H1 (cell line): ENCODE measurements around the gene GRIK2. TPM values are rescaled to one million over a fixed set of nuclear protein-coding genes. Genes with fewer than 3 reads are reported as not detected.

ENCODE experiments used
- CTCF ChIA-PET: fragments of 300-600 bp; sonication (Branson Sonifier 250); formaldehyde crosslinking; loops from one replicate; lab custom pipeline; 2021; ENCODE audit not compliant: partially characterized antibody; lab: Charles Lee
- POLR2A ChIA-PET: fragments of 300-600 bp; sonication (Branson Sonifier 250); formaldehyde crosslinking; loops from one replicate; lab custom pipeline; 2021; ENCODE audit warnings: inconsistent platforms; ENCODE audit not compliant: partially characterized antibody; lab: Charles Lee
- DNase-seq, 2 experiments: peaks; one replicate each; pipeline versions ENCODE4 v3.0.0 to v3.0.0-alpha.2; 2010 to 2022; ENCODE audit warnings: low spot score in 2 of 2, low read depth in 1 of 2, mixed read lengths in 1 of 2
- FAIRE-seq: peaks from 2 replicates; lab custom pipeline; 2011; peaks lifted over from hg19 to GRCh38; lab: Jason Lieb, UNC
- H2AFZ ChIP-seq: 2 replicates; pipeline ENCODE4 v1.8.1; 2012; ENCODE audit warnings: low read length, inconsistent platforms
- H2AK5ac ChIP-seq: 2 replicates; pipeline ENCODE4 v1.6.1; 2013; ENCODE audit warnings: low read depth, low read length
- H2BK120ac ChIP-seq: replicated peaks from 2 replicates; pipeline ENCODE3; 2013; ENCODE audit warnings: low read depth, low read length, inconsistent platforms
- H2BK12ac ChIP-seq: 2 replicates; pipeline ENCODE4 v1.6.1; 2013; ENCODE audit warnings: low read depth, low read length
- H2BK15ac ChIP-seq: 2 replicates; pipeline ENCODE4 v1.6.1; 2013; ENCODE audit warnings: low read length
- H2BK20ac ChIP-seq: 2 replicates; pipeline ENCODE4 v1.6.1; 2013; ENCODE audit warnings: low read length
- H2BK5ac ChIP-seq: 2 replicates; pipeline ENCODE4 v1.6.1; 2013; ENCODE audit warnings: low read depth, low read length
- H3K14ac ChIP-seq: 2 replicates; pipeline ENCODE4 v1.6.1; 2013; ENCODE audit warnings: inconsistent platforms; ENCODE audit not compliant: insufficient read length
- H3K18ac ChIP-seq: 2 replicates; pipeline ENCODE4 v1.6.1; 2013; ENCODE audit warnings: low read length; ENCODE audit errors: extremely low read depth
- H3K23ac ChIP-seq: 2 replicates; pipeline ENCODE4 v1.6.1; 2013; ENCODE audit warnings: inconsistent platforms; ENCODE audit not compliant: insufficient read length
- H3K23me2 ChIP-seq: 2 replicates; pipeline ENCODE4 v1.6.1; 2013; ENCODE audit warnings: low read depth, low read length
- H3K27ac ChIP-seq: 2 replicates; pipeline ENCODE4 v1.6.1; 2011; ENCODE audit warnings: low read depth, low read length, inconsistent platforms
- H3K27me3 ChIP-seq, 4 experiments: replicated peaks in 1 of 4; 1 replicate in 1 of 4; 2 replicates in 3 of 4; pipeline versions ENCODE4 v1.6.1 to v1.8.1; 2011 to 2013; ENCODE audit warnings: low read length in 3 of 4, mild to moderate bottlenecking in 3 of 4, inconsistent platforms in 2 of 4, mixed read lengths in 2 of 4, moderate library complexity in 1 of 4; ENCODE audit not compliant: control insufficient read depth in 3 of 4, insufficient read depth in 3 of 4; ENCODE audit errors: extremely low read depth in 1 of 4
- H3K36me3 ChIP-seq, 4 experiments: 2 replicates each; pipeline versions ENCODE4 v1.6.1 to v1.8.1; 2011 to 2013; ENCODE audit warnings: mild to moderate bottlenecking in 4 of 4, low read length in 3 of 4, moderate library complexity in 2 of 4, control low read depth in 1 of 4, inconsistent platforms in 1 of 4; ENCODE audit not compliant: insufficient read depth in 4 of 4, control insufficient read depth in 2 of 4
- H3K4ac ChIP-seq: replicated peaks from 2 replicates; pipeline ENCODE3; 2013; ENCODE audit warnings: low read length, low read depth, mixed read lengths, inconsistent platforms; ENCODE audit not compliant: insufficient read length
- H3K4me1 ChIP-seq, 4 experiments: replicated peaks in 1 of 4; 1 replicate in 1 of 4; 2 replicates in 3 of 4; pipeline versions ENCODE4 v1.6.1 to v1.8.1; 2011 to 2013; ENCODE audit warnings: low read length in 3 of 4, inconsistent platforms in 2 of 4, mixed read lengths in 1 of 4; ENCODE audit not compliant: insufficient read depth in 4 of 4, control insufficient read depth in 3 of 4
- H3K4me2 ChIP-seq, 2 experiments: 2 replicates each; pipeline versions ENCODE4 v1.6.1 to v1.8.1; 2011 to 2013; ENCODE audit warnings: low read depth in 2 of 2, low read length in 2 of 2, control low read depth in 1 of 2, inconsistent platforms in 1 of 2, mild to moderate bottlenecking in 1 of 2; ENCODE audit not compliant: insufficient read depth in 1 of 2
- H3K4me3 ChIP-seq, 4 experiments: fragments of 200-600, 300-600 bp in 1 of 4; sonication (generic), shearing (Covaris generic), sonication (Bioruptor Twin) in 1 of 4; 2 replicates each; pipeline versions ENCODE4 v1.5.1 to v1.8.1; 2011 to 2016; ENCODE audit warnings: low read length in 4 of 4, low read depth in 3 of 4, control low read depth in 2 of 4, inconsistent platforms in 2 of 4, mild to moderate bottlenecking in 2 of 4, mixed read lengths in 1 of 4, moderate library complexity in 1 of 4; ENCODE audit not compliant: insufficient read depth in 2 of 4; ENCODE audit errors: extremely low read depth in 1 of 4
- H3K56ac ChIP-seq: replicated peaks from 2 replicates; pipeline ENCODE3; 2013; ENCODE audit warnings: low read depth, mild to moderate bottlenecking, mixed read lengths, low read length, inconsistent platforms; ENCODE audit not compliant: insufficient read length
- H3K79me1 ChIP-seq: 2 replicates; pipeline ENCODE4 v1.6.1; 2013; ENCODE audit warnings: low read depth, low read length, control low read depth
- H3K79me2 ChIP-seq, 2 experiments: 2 replicates each; pipeline versions ENCODE4 v1.6.1 to v1.8.1; 2012 to 2013; ENCODE audit warnings: low read length in 2 of 2, mild to moderate bottlenecking in 2 of 2, inconsistent platforms in 1 of 2; ENCODE audit not compliant: insufficient read depth in 2 of 2, control insufficient read depth in 1 of 2
- H3K9ac ChIP-seq, 4 experiments: replicated peaks in 1 of 4; 1 replicate in 1 of 4; 2 replicates in 3 of 4; pipeline versions ENCODE4 v1.6.1 to v1.8.1; 2011 to 2013; ENCODE audit warnings: low read depth in 3 of 4, low read length in 3 of 4, control low read depth in 2 of 4, mild to moderate bottlenecking in 2 of 4, moderate library complexity in 2 of 4, inconsistent platforms in 1 of 4; ENCODE audit errors: extremely low read depth in 1 of 4
- H3K9me3 ChIP-seq, 2 experiments: 2 replicates each; pipeline versions ENCODE4 v1.6.1 to v1.8.1; 2012 to 2013; ENCODE audit warnings: mild to moderate bottlenecking in 2 of 2, moderate library complexity in 2 of 2, control low read depth in 1 of 2, inconsistent platforms in 1 of 2, low read depth in 1 of 2, low read length in 1 of 2, mixed read lengths in 1 of 2; ENCODE audit not compliant: insufficient read depth in 2 of 2
- H4K20me1 ChIP-seq, 2 experiments: replicated peaks in 1 of 2; 2 replicates each; pipeline versions ENCODE3 to v1.8.1; 2011 to 2013; ENCODE audit warnings: inconsistent platforms in 2 of 2, low read length in 2 of 2, mild to moderate bottlenecking in 1 of 2; ENCODE audit not compliant: insufficient read depth in 2 of 2, control insufficient read depth in 1 of 2
- H4K5ac ChIP-seq: 2 replicates; pipeline ENCODE4 v1.6.1; 2013; ENCODE audit warnings: low read length, low read depth, mixed read lengths, inconsistent platforms; ENCODE audit not compliant: insufficient read length
- H4K8ac ChIP-seq: 2 replicates; pipeline ENCODE4 v1.8.0; 2013; ENCODE audit warnings: mild to moderate bottlenecking, moderate library complexity, low read length, inconsistent platforms; ENCODE audit not compliant: insufficient read depth; ENCODE audit errors: extremely low read depth
- H4K91ac ChIP-seq: replicated peaks from 2 replicates; pipeline ENCODE3; 2013; ENCODE audit warnings: low read length, mixed read lengths, inconsistent platforms; ENCODE audit not compliant: insufficient read length
- CTCF ChIP-seq, 3 experiments: IDR thresholded peaks; 1 replicate in 2 of 3; 2 replicates in 1 of 3; pipeline versions ENCODE4 v1.5.1 to v1.6.1; 2011; ENCODE audit warnings: low read length in 3 of 3, mild to moderate bottlenecking in 3 of 3, inconsistent platforms in 2 of 3, low read depth in 1 of 3, moderate library complexity in 1 of 3; ENCODE audit not compliant: insufficient read depth in 1 of 3; ENCODE audit errors: control extremely low read depth in 1 of 3
- WGBS, 2 experiments: shearing (Covaris generic) in 1 of 2; methylation state at CpG; one replicate each; pipeline versions ENCODE4 v1.1.6 to v1.1.7; 2013 to 2015; ENCODE audit warnings: low lambda C conversion rate in 2 of 2, mixed read lengths in 2 of 2, inconsistent platforms in 1 of 2, low coverage in 1 of 2, missing lambda C conversion rate in 1 of 2; ENCODE audit not compliant: insufficient replicate concordance in 2 of 2, insufficient coverage in 1 of 2, insufficient read length in 1 of 2; ENCODE audit errors: extremely low coverage in 1 of 2, missing lambda C conversion rate in 1 of 2; 5-methylcytosine and 5-hydroxymethylcytosine counted together
- polyA plus RNA-seq, 7 experiments: library from polyadenylated mRNA; depleted of rRNA in 3 of 7; stranded (reverse) in 5 of 7; unstranded in 2 of 7; fragments of >200 nt in 5 of 7; fragments of 200-250 nt in 2 of 7; gene quantifications; 1 replicate in 5 of 7; 2 replicates in 1 of 7; 4 replicates in 1 of 7; pipeline versions ENCODE4 v1.2.1 to v1.2.3, GENCODE V29; 2011 to 2013; ENCODE audit warnings: missing spikeins in 2 of 7, mixed read lengths in 2 of 7
- total RNA-seq: library from RNA; stranded (reverse); fragmentation: NEBNext Ultra II Directional; extraction: Animal tissue kit (Norgen Biotek cat#: 25700); gene quantifications from 2 replicates; pipeline ENCODE4 v1.2.1, GENCODE V29; 2021

Gene GRIK2
- total and polyA plus RNA-seq, 2 of the 8 experiments (the other 6 are each of a cell fraction or from before 2014, with no cell fraction given), result 1.8 to 2.2 TPM

GRCh38 chr6:101445527-101445926 lies 52.0 kb downstream of the GRIK2 start:
- Histone ChIP-seq H2BK5ac (no peak overlapping the region), H3K56ac (no peak overlapping the region), H3K4me3 (no peak overlapping the region), H3K4me2 (no peak overlapping the region), H3K79me2 (no peaks in the 10 kb centered on the region), H2BK12ac (no peak overlapping the region)
- no peak for DNase-seq
- CTCF ChIA-PET, result interaction anchor here (0.6 kb wide), 1 partner anchor 173 kb away, joined by 3 read pairs; no protein-coding TSS in a partner anchor
- FAIRE-seq, result no peak
- POLR2A ChIA-PET, result no interaction called here
- TF ChIP-seq CTCF (IDR thresholded peaks at IDR 0.05; ENCODE audit: control extremely low read depth in 1 of 3, insufficient read depth in 1 of 3, low read depth in 1 of 3, low read length in 3 of 3), result no peak
- TF ChIP-seq, all 59 proteins: peak for 0
- no peak overlapping the region for H4K91ac ChIP-seq
- H3K36me3 ChIP-seq, result no peaks in the 10 kb centered on the region
- H3K9ac ChIP-seq, result no peak overlapping the region
- 78% methylated on average over 2 of the region's 2 CpGs; no CpG with 5 or more reads in 1 of the 2 experiments for WGBS, 2 experiments
- H4K5ac ChIP-seq, result no peak overlapping the region
- H2BK15ac ChIP-seq, result no peak overlapping the region
- no peaks in the 10 kb centered on the region for H3K79me1 ChIP-seq
- H2BK120ac ChIP-seq, result no peak overlapping the region
- no peak overlapping the region for H3K18ac ChIP-seq
- no peak overlapping the region for H3K14ac ChIP-seq
- H2BK20ac ChIP-seq, result no peak overlapping the region
- H2AFZ ChIP-seq, result no peak overlapping the region
- no peak overlapping the region for H2AK5ac ChIP-seq
- no peaks in the 10 kb centered on the region for H3K27me3 ChIP-seq
- no peaks in the 10 kb centered on the region for H4K20me1 ChIP-seq
- H3K23ac ChIP-seq, result no peak overlapping the region
- H3K9me3 ChIP-seq, result no peaks in the 10 kb centered on the region
- no peak overlapping the region for H4K8ac ChIP-seq
- H3K23me2 ChIP-seq, result no peaks in the 10 kb centered on the region; the same call in 1 of the 2 replicates
- H3K4me1 ChIP-seq, result no peaks in the 10 kb centered on the region
- H3K4ac ChIP-seq, result no peak overlapping the region
- H3K27ac ChIP-seq, result no peak overlapping the region
